ENCODE data around the gene DHH.
A peak's percentile ranks its signal among the peaks of the same experiment; 100 is the strongest.

DHH gene

DNA sequence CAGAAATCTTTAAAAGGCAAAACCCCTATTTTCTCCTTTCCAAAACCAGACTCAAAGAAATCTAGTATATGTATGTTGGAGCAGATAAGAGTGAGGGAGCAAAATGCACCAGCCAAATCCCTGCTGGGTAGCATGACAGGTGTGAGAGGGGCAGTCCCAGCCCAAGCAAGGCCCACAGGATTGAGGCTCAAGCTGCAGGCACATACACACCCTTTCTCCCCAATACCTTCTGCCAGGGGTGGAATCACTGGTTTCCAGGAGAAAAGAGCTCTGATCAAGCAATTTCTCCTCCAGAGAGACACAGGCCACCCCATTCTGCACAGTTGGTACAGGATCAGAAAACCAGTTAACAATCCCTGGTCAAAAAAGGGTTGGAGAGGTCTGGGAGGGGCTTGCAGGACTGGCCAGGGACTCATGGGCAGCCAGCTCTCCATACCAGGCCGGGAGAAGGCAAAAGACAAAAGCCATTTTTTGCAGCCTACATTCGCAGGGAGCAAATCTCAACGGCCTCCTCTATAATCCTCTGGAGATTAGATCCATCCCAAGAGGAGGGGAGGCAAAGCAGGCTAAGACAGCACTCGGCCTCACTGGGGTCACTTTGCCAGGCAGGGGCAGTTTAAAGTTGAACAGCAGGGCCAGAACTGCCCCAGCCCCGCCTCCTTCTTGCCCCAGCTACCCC, 36.1 kb downstream of the DHH start:
- H3K4me1 ChIP-seq (ENCODE audit: insufficient read depth, low read length, poor library complexity, severe bottlenecking): peaks cover 30% of the 10 kb centered on the region
- no peak overlapping the region for H2AFZ ChIP-seq (ENCODE audit: low read length)
- H3K79me2 ChIP-seq (ENCODE audit: insufficient read depth, low read length): peaks cover 80% of the 10 kb centered on the region
- H3K36me3 ChIP-seq (ENCODE audit: insufficient read depth, low read length): peaks cover 18% of the 10 kb centered on the region
- TF ChIP-seq, protein P1, sequence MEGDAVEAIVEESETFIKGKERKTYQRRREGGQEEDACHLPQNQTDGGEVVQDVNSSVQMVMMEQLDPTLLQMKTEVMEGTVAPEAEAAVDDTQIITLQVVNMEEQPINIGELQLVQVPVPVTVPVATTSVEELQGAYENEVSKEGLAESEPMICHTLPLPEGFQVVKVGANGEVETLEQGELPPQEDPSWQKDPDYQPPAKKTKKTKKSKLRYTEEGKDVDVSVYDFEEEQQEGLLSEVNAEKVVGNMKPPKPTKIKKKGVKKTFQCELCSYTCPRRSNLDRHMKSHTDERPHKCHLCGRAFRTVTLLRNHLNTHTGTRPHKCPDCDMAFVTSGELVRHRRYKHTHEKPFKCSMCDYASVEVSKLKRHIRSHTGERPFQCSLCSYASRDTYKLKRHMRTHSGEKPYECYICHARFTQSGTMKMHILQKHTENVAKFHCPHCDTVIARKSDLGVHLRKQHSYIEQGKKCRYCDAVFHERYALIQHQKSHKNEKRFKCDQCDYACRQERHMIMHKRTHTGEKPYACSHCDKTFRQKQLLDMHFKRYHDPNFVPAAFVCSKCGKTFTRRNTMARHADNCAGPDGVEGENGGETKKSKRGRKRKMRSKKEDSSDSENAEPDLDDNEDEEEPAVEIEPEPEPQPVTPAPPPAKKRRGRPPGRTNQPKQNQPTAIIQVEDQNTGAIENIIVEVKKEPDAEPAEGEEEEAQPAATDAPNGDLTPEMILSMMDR (conservative IDR thresholded peaks at IDR 0.05; ENCODE audit: low read length): no peak
- TF ChIP-seq EZH2phosphoT487 (IDR thresholded peaks at IDR 0.05; ENCODE audit: borderline replicate concordance): no peak
- H3K27me3 ChIP-seq (ENCODE audit: insufficient read depth, low read length, poor library complexity, severe bottlenecking): peaks cover 12% of the 10 kb centered on the region
- peaks cover 65% of the 10 kb centered on the region for H4K20me1 ChIP-seq (ENCODE audit: insufficient read depth, low read length, poor library complexity, severe bottlenecking)
- peak overlapping the region; percentile 94 for H3K9ac ChIP-seq (ENCODE audit: low read depth, low read length, poor library complexity, severe bottlenecking)
- H3K4me3 ChIP-seq (ENCODE audit: low read length, poor library complexity, severe bottlenecking): peak overlapping the region; percentile 86
- H3K4me2 ChIP-seq (ENCODE audit: low read depth, low read length, poor library complexity, severe bottlenecking): peak overlapping the region; percentile 99
- H3K9me3 ChIP-seq (ENCODE audit: insufficient read depth, low read depth, low read length): no peaks in the 10 kb centered on the region
- no peaks in the 10 kb centered on the region for H3F3A ChIP-seq (ENCODE audit: low read depth)
- no peaks in the 10 kb centered on the region for H3K9me2 ChIP-seq (replicated peaks; ENCODE audit: low read depth, low read length)

DNA sequence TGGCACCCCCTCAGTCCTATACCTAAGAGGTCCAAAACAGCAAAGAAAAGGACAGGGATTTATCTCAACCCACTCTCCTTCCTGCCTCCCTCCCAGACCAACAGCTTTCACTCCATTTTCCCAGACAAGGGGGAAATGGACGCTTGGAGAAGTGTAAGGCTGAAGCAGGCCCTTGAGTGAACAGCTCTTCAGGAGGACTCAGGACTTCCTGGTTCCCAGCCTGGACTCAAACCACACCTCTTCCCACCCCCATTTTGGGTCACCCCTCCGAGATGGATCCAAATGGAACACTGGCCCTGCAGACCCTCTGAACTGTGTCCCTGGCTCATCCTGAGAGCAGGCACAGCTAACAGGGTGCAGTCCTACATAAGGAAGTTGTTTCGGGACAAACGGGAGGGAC, 36.7 kb downstream of the DHH start:
- Histone ChIP-seq H4K20me1 (ENCODE audit: insufficient read depth, low read length, poor library complexity, severe bottlenecking) (peaks cover 70% of the 10 kb centered on the region), H3K4me1 (ENCODE audit: insufficient read depth, low read length, poor library complexity, severe bottlenecking) (peaks cover 30% of the 10 kb centered on the region), H3K79me2 (ENCODE audit: insufficient read depth, low read length) (peaks cover 86% of the 10 kb centered on the region), H3K4me3 (ENCODE audit: low read length, poor library complexity, severe bottlenecking) (peak overlapping the region; percentile 86), H3K9ac (ENCODE audit: low read depth, low read length, poor library complexity, severe bottlenecking) (peak overlapping the region; percentile 94), H3K36me3 (ENCODE audit: insufficient read depth, low read length) (peaks cover 24% of the 10 kb centered on the region), H2AFZ (ENCODE audit: low read length) (no peak overlapping the region), H3K9me3 (ENCODE audit: insufficient read depth, low read depth, low read length) (no peaks in the 10 kb centered on the region), H3K9me2 (replicated peaks; ENCODE audit: low read depth, low read length) (no peaks in the 10 kb centered on the region), H3F3A (ENCODE audit: low read depth) (no peaks in the 10 kb centered on the region), H3K4me2 (ENCODE audit: low read depth, low read length, poor library complexity, severe bottlenecking) (peak overlapping the region; percentile 99), H3K27me3 (ENCODE audit: insufficient read depth, low read length, poor library complexity, severe bottlenecking) (peaks cover 12% of the 10 kb centered on the region)
- TF ChIP-seq, protein P1 (conservative IDR thresholded peaks at IDR 0.05; ENCODE audit: low read length): no peak
- TF ChIP-seq EZH2phosphoT487 (IDR thresholded peaks at IDR 0.05; ENCODE audit: borderline replicate concordance): no peak

DNA sequence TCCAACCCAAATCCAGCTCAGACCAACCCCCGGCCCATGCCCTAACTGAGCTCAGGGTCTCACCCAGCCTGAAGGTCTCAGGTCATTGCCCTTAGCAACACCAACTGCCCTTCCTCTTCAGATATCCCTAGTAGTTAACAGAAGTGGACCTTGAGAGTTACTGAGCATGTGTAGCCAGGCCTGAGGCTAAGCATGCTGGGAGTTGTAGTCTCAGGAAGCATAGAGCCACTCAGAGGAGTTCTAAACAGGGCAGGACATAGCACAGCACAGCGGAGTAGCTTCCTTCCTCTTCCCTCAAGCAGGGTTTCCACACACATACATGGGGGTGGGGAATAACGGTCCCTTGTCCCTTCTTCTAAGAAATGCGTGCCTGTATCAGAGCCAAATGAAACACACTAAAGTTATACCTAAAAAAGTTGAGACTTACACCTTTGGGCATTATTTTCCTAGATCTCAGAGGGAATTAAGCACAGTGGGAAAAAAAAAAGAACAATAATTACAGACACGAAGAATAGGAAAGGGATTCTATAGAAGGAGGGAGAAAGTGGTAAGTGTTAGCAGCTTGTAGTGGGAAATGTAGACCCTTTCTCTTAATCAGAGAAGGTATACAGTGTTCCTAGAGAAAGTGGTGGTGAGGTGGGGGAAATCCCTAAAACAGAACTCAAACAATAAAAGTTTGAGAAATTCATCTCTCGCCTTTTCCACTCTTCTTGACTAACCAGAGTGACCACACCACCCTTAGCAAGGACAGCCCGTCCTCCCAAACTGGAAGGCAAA, 38.4 kb downstream of the DHH start:
- Histone ChIP-seq H3K27me3 (ENCODE audit: insufficient read depth, low read length, poor library complexity, severe bottlenecking) (peaks cover 12% of the 10 kb centered on the region), H3K4me1 (ENCODE audit: insufficient read depth, low read length, poor library complexity, severe bottlenecking) (peaks cover 26% of the 10 kb centered on the region), H3K79me2 (ENCODE audit: insufficient read depth, low read length) (peaks cover 91% of the 10 kb centered on the region), H3K4me2 (ENCODE audit: low read depth, low read length, poor library complexity, severe bottlenecking) (peak overlapping the region; percentile 99), H4K20me1 (ENCODE audit: insufficient read depth, low read length, poor library complexity, severe bottlenecking) (peaks cover 83% of the 10 kb centered on the region), H3K9ac (ENCODE audit: low read depth, low read length, poor library complexity, severe bottlenecking) (peak overlapping the region; percentile 94), H3K9me2 (replicated peaks; ENCODE audit: low read depth, low read length) (no peaks in the 10 kb centered on the region), H3K4me3 (ENCODE audit: low read length, poor library complexity, severe bottlenecking) (peak overlapping the region; percentile 86), H2AFZ (ENCODE audit: low read length) (no peak overlapping the region), H3K9me3 (ENCODE audit: insufficient read depth, low read depth, low read length) (no peaks in the 10 kb centered on the region), H3F3A (ENCODE audit: low read depth) (no peaks in the 10 kb centered on the region), H3K36me3 (ENCODE audit: insufficient read depth, low read length) (peaks cover 42% of the 10 kb centered on the region)
- TF ChIP-seq EZH2phosphoT487 (IDR thresholded peaks at IDR 0.05; ENCODE audit: borderline replicate concordance): no peak
- TF ChIP-seq, protein P1 (conservative IDR thresholded peaks at IDR 0.05; ENCODE audit: low read length): no peak
